HG03159 (cell line): ENCODE results near the gene TYMS.
"Not testable (repeated sequence)": the region's sequence is repeated elsewhere in the genome, so short reads cannot be mapped to it uniquely, and the experiment has no call there.

Source experiments
- ATAC-seq: cut with Tn5 transposase; IDR thresholded peaks from one replicate; pipeline ENCODE4 v1.9.1; 2021; ENCODE audit warnings: mild to moderate bottlenecking, moderate library complexity; ENCODE audit not compliant: unreplicated experiment

TYMS gene

DNA sequence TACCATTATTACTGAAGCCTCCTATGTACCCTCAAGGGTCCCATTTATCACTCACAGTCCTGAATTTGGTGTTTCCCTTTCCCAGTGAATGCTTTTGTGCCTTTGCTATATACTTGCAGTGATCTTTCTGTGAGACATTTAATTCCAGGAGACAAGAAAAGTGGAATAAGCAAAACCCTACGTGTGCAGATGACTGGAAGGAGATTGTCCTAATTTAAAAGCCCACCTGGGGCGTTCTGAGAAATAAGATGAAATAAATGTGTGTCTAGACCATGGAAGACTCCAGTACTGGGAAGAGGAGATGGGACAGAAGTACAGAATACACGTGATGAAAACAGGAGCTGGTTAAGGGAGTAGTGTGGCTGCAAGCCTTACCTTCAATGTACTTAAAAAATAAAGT, 19.3 kb downstream of the TYMS start:
- no peak for ATAC-seq

DNA sequence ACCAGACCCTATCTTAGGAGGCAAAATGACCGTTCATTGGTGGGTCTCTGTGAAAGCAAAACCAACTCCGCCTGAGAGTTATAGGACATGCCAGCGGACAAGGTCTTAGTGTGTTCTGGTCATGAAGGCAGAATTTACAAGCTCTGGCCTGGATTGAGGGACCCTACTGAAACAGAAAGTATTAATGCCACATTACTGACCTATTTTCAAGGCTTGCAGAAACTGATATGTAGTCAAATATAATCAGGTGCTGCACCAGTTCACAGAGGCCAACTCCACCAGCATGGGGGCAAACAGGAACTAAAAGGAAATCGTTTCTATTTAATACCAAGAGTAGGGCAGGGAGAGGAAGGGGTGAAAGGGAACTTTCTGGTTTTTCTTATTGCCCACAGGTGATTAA, 19.7 kb downstream of the TYMS start:
- ATAC-seq = peak; percentile 63

DNA sequence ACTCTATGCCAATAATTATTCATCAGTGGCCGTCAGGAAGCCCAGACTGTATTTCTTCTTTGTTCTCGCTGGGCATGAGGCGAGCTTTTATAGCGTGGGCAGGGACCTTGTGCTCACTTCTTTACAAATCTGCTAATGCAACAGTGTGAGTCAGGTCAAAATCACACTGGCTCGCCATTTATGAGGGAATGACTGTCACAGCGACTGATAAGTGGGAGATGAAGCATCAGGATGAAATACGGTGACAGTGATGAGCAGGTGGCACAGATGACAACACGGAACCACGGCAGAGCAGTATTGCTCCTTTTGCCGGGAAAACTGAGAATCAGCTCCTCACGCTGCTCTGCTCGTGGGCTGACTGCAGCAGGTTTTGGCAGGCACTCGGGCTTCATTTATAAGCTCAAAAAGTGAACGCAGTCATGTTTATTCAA, 20.5 kb downstream of the TYMS start:
- no peak for ATAC-seq

- no peak for ATAC-seq
These were observed 21.2 kb downstream of the TYMS start for GRCh38 chr18:678482-679182.

DNA sequence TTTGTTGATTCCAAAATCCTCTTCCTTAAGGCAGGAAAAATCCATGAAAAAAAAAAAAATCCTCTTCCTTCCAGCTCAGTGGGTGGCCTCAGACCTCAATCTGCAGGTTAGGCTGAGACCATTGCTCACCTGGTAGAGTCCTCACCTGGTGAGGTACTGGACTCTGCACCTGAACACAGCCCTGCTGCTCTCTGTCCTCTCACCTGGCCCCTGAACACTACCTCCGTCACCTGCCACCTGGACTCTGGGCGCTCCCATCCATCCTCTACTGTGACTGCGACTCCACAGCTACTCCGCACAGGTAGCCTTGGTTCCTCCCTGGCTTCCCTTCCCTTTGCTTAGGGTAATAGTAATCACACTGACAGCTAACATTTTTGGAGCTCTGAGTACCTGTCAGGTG, 22.1 kb downstream of the TYMS start:
- ATAC-seq = no peak

DNA sequence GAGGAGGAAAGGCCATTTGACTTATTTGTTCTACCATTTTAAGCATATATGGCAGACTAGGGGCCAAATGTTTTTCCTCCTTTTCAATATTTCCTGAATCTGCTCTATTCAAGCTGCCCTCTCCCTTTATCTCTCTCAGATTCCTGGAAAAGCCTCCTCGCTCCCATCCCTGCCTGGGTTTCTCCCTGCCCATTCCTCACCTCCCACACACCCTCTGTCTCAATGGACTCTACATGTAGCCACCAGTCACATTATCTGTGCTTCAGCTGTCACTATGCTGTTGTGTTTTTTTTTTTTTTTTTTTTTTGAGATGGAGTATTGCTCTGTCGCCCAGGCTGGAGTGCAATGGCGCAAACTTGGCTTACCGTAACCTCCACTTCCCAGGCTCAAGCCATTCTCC, 22.9 kb downstream of the TYMS start:
- no peak for ATAC-seq

- ATAC-seq = no peak
These were observed 24.5 kb downstream of the TYMS start for GRCh38 chr18:681985-682384.

DNA sequence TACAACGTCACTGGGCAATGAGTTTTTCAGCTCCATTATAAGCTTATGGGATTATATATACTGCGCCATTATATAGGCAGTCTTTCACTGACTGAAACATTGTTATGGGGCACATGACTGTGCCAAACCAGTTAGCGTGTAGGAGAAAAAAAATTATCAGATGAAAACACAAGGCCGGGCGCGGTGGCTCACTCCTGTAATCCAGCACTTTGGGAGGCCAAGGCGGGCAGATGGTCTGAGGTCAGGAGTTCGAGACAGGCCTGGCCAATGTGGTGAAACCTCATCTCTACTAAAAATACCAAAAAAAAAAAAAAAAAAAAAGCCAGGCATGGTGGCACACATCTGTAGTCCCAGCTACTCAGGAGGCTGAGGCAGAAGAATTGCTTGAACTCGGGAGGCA, 25.0 kb downstream of the TYMS start:
- ATAC-seq = not testable (repeated sequence)

DNA sequence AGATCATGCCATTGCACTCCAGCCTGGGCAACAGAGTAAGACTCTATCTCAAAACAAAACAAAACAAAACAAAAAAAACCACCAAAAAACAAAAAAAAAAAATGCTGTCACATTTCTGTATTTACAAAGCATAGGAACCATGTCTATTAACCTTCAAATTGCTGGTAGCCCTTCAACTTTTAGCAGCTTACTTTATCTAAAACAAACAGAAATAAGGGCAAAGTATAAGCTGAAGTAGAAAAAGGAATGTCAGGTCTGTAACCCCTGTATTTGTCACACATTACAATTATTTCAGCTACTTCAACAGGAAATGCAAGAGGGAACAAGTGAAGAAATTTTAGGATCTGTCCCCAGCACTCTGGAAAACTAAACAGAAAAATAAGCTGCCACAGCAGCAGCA, 25.4 kb downstream of the TYMS start:
- ATAC-seq = no peak

- no peak for ATAC-seq
These were observed 26.1 kb downstream of the TYMS start for GRCh38 chr18:683531-683930.

DNA sequence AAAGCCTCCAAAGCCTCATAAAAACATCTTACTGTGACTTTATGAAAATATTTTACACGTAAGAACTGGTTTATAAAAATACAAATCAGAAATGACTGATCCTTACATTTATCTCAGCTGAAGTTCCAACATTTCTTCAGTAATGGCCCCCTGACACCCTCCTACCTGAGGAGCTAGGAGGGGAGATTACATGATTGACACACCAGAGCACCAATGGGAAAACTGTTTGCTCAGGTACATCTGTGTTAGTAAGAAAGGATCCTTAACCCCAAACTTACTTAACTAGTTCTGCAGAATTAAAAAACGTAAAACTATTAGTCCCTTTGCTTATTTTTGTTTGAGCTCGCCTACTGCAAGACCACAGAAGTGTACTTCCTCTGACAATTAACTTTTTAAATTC, 28.0 kb downstream of the TYMS start:
- no peak for ATAC-seq

DNA sequence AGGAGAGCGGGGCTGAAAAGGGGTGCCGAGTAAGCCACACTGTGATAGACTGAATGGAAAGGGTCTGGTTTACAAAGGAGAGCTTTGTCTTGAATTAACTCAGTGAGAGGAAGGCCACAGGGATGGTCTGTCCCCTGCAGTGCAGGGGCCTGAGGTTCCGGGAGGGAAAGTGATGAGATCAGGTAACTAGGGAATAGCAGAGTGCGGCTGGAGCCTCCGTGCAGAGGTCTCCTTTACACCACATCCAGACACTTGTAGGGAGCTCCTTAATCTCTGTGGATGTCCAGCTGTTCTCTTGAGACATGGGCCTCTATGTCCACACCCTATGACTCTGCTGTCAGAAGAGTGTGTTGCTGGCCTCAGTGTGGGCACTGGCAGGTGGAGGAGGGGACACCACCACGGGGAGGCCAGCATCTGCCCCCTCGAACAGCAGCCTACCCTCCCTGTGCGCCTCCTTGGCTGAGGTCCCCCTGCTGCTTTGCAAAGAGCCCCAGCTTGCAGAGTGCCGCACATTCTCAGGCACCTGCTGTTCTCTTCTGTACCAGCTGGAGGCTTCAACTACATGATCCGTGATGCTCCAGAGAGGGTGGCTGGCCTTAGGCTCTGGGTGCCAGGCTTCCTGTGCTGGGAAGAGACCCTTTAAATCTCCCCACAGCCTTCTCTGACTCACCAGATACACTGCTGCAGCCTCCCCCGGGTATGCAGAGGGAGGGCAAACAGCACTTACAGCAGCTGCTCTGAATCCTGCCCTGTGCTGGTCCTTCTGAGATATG, 29.1 kb downstream of the TYMS start:
- ATAC-seq = no peak

DNA sequence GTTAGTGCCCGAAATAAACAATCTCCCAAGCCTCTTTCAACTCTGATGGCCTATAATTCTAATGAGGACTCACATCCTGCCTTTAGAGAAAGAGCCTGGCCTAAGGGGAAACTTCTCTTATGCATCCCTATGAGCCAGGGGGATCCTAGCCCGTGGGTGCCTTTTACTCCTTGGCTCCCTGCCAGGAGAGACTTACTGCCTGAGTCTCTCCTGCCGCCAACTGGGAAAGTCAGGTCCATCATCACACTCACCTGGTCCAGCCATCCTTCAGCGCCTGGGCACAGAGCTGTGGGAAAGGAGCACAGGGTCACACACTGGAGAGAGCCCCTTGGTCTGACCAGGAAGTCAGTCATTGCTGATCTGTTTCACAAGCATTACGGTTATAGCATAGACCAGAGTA, 30.9 kb downstream of the TYMS start:
- ATAC-seq = no peak

DNA sequence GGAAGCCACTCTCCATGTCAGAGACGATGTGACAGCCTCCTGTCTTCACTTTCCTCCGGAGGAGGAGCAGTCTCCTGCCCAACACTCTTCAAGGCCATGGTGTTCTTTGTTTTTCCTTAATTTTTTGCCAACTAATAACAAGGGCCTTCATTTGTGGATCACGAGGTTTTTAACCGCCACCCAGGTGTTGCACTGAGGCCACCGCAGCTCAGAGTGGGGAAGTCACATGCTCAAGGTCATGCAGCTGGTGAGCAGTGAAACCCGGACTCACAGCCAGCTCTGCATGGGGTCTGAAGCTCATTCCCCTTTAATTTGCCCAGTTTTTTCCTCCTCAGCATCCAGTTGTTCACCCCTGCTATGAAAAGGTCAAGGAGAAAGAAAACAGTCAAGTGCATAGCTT, 35.4 kb downstream of the TYMS start:
- no peak for ATAC-seq

DNA sequence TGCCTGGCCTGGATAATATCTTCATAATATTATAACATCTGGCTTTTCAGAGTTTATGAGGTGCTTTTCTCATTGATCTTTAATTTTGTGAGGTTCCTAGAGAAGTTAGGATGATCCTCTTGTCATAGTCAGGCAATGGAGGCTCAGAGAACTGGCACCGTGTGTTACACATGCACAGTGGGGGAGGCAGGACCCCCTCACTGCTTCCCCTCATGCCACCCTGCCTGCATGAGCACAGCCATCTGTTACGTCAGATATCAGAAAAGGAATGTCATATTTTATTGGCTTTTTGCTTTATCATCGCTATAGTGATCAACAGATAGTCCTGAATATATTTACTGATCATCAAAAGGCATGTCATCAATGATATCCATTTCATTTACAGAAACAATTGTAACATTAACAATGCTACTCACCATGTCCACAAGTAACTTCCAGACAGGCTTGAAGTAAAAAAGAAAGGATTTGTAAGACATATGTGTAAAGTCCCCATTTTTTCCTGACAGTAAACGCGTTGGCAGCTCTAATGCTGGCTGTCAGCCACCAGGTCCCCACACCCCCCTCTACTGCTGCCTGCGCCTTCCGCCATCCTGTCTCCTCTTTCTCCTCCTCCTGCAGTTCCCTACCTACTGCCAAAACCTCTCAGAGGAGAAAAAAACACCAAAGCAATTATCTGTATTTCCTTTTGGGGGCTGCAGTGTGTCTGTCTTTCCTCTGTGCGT, 36.2 kb downstream of the TYMS start:
- no peak for ATAC-seq

GRCh38 chr18:697012-697411, 39.6 kb downstream of the TYMS start:
- no peak for ATAC-seq

DNA sequence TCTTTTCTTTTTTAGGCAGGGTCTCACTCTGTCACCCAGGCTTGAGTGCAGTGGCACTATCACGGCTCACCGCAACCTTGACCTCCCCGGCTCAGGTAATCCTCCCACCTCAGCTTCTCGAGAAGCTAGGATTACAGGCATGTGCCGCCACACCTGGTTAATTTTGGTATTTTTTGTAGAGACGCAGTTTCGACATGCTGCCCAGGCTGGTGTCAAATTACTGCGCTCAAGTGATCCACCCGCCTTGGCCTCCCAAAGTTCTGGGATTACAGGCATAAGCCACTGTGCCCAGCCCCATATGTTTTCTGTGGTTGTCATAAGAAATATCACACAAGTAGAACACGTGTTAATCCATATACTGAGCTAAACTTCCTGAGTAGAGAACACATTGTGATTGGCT, 40.3 kb downstream of the TYMS start:
- no peak for ATAC-seq

GRCh38 chr18:703213-703967, 45.9 kb downstream of the TYMS start:
- no peak for ATAC-seq

DNA sequence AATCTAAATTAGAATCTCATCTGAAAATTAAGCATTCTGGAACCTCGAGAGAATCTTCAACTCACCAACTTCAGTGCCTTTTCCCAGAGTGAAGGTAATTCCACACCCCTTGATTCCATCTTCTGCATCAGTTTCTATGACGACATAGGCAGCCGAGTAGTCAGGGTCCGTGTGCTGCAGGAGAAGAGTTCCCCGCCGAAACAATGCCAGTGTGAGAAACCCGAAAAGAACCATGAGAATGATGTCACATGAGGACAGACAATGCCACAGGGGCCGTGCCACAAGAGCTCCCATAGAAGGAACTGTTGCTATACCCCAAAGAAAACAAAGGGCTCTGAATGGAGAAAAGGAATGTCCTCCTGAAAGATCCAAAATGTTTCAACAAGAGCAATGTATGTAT, 49.0 kb downstream of the TYMS start:
- ATAC-seq = no peak

DNA sequence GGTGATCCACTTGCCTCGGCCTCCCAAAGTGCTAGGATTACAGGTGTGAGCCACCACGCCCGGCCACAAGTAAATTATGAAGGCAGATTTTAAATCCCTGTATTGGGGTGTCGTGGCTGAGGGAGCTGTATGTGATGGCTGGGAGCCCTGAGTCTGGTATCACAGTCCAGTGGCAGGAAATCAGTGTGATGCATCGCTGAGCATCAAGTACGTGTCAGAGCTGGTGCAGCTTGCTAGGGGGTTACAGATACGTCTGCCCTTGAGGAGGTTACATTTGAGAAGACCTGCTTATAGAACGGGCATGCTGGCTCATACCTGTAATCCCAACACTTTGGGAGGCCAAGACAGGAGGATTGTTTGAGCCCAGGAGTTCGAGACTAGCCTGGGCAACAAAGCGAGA, 50.6 kb downstream of the TYMS start:
- ATAC-seq = no peak

GRCh38 chr18:709771-710170, 52.3 kb downstream of the TYMS start:
- ATAC-seq = no peak
